ENCODE results near the gene PAK3.

PAK3 gene

GRCh38 chrX:111095974-111096895, at the start of gene PAK3:
Gene PAK3, plus strand, starts transcription at chrX:111096191. Its CDS starts 26,913 bp downstream, at chrX:111123104.
- DNase-seq, result no peak
- no peak for TF ChIP-seq GATA1 (IDR thresholded peaks at IDR 0.05; ENCODE audit: low read depth, low read length)
- TF ChIP-seq POLR2A (IDR thresholded peaks at IDR 0.05; ENCODE audit: low read length), result no peak

- TF ChIP-seq GATA1 (IDR thresholded peaks at IDR 0.05; ENCODE audit: low read depth, low read length) (no peak), POLR2A (IDR thresholded peaks at IDR 0.05; ENCODE audit: low read length) (no peak)
- DNase-seq, result no peak
Measured at GRCh38 chrX:111047575-111047974, 48.4 kb upstream of the PAK3 start.

GRCh38 chrX:111052478-111052877, 43.5 kb upstream of the PAK3 start:
- DNase-seq, result no peak
- TF ChIP-seq GATA1 (IDR thresholded peaks at IDR 0.05; ENCODE audit: low read depth, low read length), result no peak
- TF ChIP-seq POLR2A (IDR thresholded peaks at IDR 0.05; ENCODE audit: low read length), result no peak

DNA sequence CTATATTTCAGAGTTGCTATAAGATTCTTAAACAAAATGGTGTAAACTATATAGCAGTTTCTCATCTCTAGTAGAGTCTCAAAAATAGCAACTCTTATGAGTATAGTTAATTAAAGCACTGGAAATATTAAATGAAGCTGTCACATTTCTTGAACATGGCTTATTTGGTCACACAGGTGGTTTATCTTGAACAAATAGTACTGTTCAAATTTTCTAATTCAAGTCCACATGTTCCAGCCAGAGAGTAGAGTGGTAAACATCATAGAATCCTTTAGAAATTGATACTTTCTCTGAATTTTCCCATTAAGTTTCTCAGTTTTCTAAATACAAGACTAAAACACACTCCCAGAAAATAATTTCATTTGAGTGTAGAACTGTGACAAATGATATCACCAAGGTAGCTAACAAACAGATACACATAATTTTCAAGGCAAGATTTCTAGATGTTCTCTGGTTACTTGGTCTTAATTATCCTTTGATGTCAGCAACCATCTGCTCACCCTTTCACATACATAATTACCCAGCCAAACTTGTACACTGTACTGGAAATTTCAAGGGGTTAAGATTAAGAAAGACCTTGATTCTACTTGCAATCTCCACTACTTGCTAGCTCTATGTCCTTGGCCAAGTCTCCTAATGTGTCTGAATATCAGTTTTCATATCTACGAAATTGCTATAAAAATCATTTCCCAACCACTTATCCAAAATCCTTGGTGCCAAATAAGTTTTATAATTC, 24.3 kb upstream of the PAK3 start:
- TF ChIP-seq GATA1 (IDR thresholded peaks at IDR 0.05; ENCODE audit: low read depth, low read length) (no peak), POLR2A (IDR thresholded peaks at IDR 0.05; ENCODE audit: low read length) (no peak)

DNA sequence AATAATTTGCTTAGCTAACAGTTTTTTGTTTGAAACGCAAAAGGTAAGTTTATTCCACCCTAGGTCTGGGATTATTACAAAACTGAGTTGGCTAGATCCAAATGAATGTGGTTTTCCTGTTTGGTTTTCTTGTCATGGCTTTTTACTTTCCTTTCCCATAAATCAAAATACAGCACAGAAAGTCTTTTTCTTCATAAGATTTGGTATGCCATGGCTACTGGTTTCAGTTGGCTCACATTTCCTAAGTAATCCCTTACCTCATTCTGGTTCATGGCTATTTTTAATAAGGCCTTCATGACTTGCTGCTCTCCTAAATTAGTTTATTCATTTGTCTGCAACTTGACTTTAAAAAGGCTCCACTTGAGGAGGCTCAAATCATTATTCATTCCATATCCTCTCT, 12.9 kb upstream of the PAK3 start:
- TF ChIP-seq POLR2A (IDR thresholded peaks at IDR 0.05; ENCODE audit: low read length), result no peak
- DNase-seq, result no peak

More for the DNA sequence above, 24.3 kb upstream of the PAK3 start:
- DNase-seq, result no peak

DNA sequence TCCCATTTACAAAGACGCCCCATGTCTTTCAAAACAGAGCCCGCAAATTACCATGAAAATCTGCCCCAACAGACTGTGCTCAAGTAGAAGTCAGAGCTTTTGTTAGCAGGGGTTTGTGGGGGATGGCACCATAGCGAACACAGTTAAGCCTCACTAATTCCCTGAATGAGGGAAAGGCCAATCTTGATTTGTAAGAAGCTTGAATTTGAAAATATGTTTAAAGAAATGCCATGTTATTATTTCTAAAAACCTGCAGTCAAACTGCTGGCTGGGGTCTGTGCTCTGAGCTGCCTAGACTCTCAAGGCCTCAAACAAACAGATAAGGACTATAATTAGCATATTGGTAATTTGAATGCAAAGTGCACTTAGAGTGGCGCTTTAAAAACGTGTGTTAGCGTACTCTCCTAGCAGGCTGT, 9.4 kb upstream of the PAK3 start:
- no peak for TF ChIP-seq POLR2A (IDR thresholded peaks at IDR 0.05; ENCODE audit: low read length)
- no peak for TF ChIP-seq GATA1 (IDR thresholded peaks at IDR 0.05; ENCODE audit: low read depth, low read length)
- DNase-seq, result no peak

DNA sequence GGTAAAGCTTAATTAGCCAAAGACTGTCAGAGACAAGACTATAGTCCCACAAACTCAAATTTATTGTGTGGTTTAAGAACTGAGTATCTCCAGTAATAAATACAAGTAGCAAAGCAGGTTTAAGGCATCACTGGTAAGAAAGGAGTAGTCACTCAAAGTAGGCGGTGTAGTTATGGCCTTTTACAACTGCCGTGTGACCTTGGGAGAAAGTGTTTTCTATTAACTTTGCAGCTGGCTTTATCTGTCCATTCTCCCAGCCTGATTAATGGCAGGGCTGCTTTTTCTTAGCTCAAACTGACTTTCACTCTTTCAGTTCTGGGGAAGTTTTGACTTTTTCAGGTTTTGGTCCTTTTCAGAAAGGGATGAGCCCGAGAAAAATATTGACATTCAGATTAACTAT, 7.4 kb upstream of the PAK3 start:
- no peak for DNase-seq
- TF ChIP-seq POLR2A (IDR thresholded peaks at IDR 0.05; ENCODE audit: low read length) (no peak), GATA1 (IDR thresholded peaks at IDR 0.05; ENCODE audit: low read depth, low read length) (no peak)

DNA sequence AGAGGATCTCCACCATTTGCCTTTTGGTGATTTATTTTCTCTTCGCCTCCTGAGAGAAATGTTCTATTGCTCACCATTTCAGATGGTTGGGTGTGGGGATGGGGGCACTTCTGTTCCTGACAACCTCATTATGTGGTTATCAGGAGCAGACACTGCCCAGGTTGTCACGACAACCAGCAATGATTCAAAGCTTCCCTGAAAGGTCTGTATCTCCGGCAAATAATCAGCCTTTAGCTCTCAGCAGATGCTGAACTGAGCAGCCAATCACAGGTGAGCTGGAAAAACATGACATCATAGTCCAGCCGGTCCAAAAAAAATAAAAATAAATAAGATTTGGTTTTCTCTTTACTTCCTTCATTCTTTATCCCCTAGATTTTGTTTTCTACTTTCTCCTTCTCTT, 5.5 kb upstream of the PAK3 start:
- no peak for TF ChIP-seq POLR2A (IDR thresholded peaks at IDR 0.05; ENCODE audit: low read length)
- DNase-seq, result no peak

GRCh38 chrX:111098874-111099273, 2.9 kb downstream of the PAK3 start:
- DNase-seq, result peak; percentile 33 to 63
- TF ChIP-seq GATA1 (IDR thresholded peaks at IDR 0.05; ENCODE audit: low read depth, low read length) (no peak), POLR2A (IDR thresholded peaks at IDR 0.05; ENCODE audit: low read length) (no peak)

GRCh38 chrX:111100191-111100590, 4.2 kb downstream of the PAK3 start:
- no peak for TF ChIP-seq GATA1 (IDR thresholded peaks at IDR 0.05; ENCODE audit: low read depth, low read length)
- no peak for TF ChIP-seq POLR2A (IDR thresholded peaks at IDR 0.05; ENCODE audit: low read length)
- DNase-seq, result peak; percentile 12 to 48

DNA sequence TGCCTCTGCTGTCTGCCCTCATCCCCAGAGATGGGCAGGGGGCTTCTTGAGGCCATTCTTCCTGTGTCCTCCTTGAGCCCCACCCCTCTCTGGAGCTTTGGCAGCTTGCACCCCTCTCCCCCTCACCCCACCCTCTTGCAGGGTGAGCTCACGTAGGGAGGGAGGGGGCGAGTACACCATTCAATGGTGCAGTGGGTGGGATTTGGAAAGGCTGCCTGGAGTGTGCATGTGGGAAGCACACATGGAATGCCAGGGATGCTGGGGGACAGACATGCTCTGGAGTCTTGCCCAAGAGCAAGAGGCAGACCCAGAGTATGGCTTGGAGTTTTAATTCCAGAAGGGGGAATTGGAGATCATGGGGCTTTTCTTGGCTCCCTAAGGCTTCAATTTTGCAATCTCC, 5.6 kb downstream of the PAK3 start:
- no peak for DNase-seq
- TF ChIP-seq GATA1 (IDR thresholded peaks at IDR 0.05; ENCODE audit: low read depth, low read length) (no peak), POLR2A (IDR thresholded peaks at IDR 0.05; ENCODE audit: low read length) (no peak)

GRCh38 chrX:111102636-111103035, 6.6 kb downstream of the PAK3 start:
- no peak for DNase-seq
- TF ChIP-seq GATA1 (IDR thresholded peaks at IDR 0.05; ENCODE audit: low read depth, low read length) (no peak), POLR2A (IDR thresholded peaks at IDR 0.05; ENCODE audit: low read length) (no peak)

- TF ChIP-seq POLR2A (IDR thresholded peaks at IDR 0.05; ENCODE audit: low read length) (no peak), GATA1 (IDR thresholded peaks at IDR 0.05; ENCODE audit: low read depth, low read length) (no peak)
- DNase-seq, result no peak
Measured at GRCh38 chrX:111103246-111103645, 7.3 kb downstream of the PAK3 start.

GRCh38 chrX:111110098-111110775, 14.2 kb downstream of the PAK3 start:
- TF ChIP-seq GATA1 (IDR thresholded peaks at IDR 0.05; ENCODE audit: low read depth, low read length) (no peak), POLR2A (IDR thresholded peaks at IDR 0.05; ENCODE audit: low read length) (no peak)
- DNase-seq, result no peak
